H1 (cell line): ENCODE measurements around the gene ATP5ME. TPM values are rescaled to one million over a fixed set of nuclear protein-coding genes. Genes with fewer than 3 reads are reported as not detected.

Experiments used
- CTBP2 ChIP-seq: IDR thresholded peaks from 2 replicates; pipeline ENCODE4 v1.7.0; 2011; ENCODE audit warnings: borderline replicate concordance, mild to moderate bottlenecking, moderate library complexity, mixed read lengths, low read length; ENCODE audit not compliant: insufficient read depth, insufficient read length
- MAX ChIP-seq: IDR thresholded peaks from 2 replicates; pipeline ENCODE4 v1.6.1; 2012; ENCODE audit warnings: inconsistent platforms
- NANOG ChIP-seq: IDR thresholded peaks from 2 replicates; pipeline ENCODE4 v1.6.1; 2011; ENCODE audit warnings: low read length, low read depth, mild to moderate bottlenecking, inconsistent platforms; ENCODE audit not compliant: insufficient read depth, poor library complexity, severe bottlenecking
- USF2 ChIP-seq: IDR thresholded peaks from 2 replicates; pipeline ENCODE4 v1.6.1; 2011; ENCODE audit warnings: low read length, improper control_type of control experiment
- polyA plus RNA-seq, 7 experiments: library from polyadenylated mRNA; depleted of rRNA in 3 of 7; stranded (reverse) in 5 of 7; unstranded in 2 of 7; fragments of >200 nt in 5 of 7; fragments of 200-250 nt in 2 of 7; gene quantifications; 1 replicate in 5 of 7; 2 replicates in 1 of 7; 4 replicates in 1 of 7; pipeline versions ENCODE4 v1.2.1 to v1.2.3, GENCODE V29; 2011 to 2013; ENCODE audit warnings: missing spikeins in 2 of 7, mixed read lengths in 2 of 7
- total RNA-seq: library from RNA; stranded (reverse); fragmentation: NEBNext Ultra II Directional; extraction: Animal tissue kit (Norgen Biotek cat#: 25700); gene quantifications from 2 replicates; pipeline ENCODE4 v1.2.1, GENCODE V29; 2021

ATP5ME gene
- total and polyA plus RNA-seq, 2 of the 8 experiments (the other 6 are each of a cell fraction or from before 2014, with no cell fraction given), result 375 to 450 TPM

- TF ChIP-seq MAX (no peak), NANOG (no peak), CTBP2 (no peak), USF2 (no peak)
Observed at GRCh38 chr4:709348-709747, 35.3 kb upstream of the ATP5ME start (continued).
